ENCODE data around the gene COL10A1. TPM values are rescaled to one million over a fixed set of nuclear protein-coding genes. Genes with fewer than 3 reads are reported as not detected.

COL10A1 gene
- total RNA-seq, 2 donors from 2014 or later: not detected

DNA sequence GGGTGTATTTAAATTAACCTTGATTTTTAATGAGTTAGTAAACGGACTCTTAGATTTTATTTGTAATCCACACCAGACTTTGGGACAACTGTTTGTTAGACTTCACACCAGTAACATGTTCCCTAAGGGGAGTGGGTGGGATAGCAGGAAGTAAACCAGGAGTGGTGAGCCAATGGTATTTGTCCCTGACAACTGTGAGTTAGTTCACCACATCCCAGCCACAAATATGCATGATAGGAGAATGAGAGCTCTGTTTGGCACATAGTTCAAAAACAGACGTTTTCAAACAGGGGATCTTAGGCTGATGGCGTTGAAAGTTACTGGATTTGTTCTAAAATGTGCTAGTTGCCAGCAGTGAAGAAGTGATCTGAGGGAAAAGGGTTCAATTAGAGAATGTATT lies 18.7 kb upstream of the COL10A1 start:
- Histone ChIP-seq H3K4me3 (no peak overlapping the region), H3K36me3 (no peaks in the 10 kb centered on the region), H3K27ac (no peak overlapping the region), H3K9ac (ENCODE audit: low read depth in 2 of 2, low read length in 2 of 2) (no peak overlapping the region), H3K9me3 (no peaks in the 10 kb centered on the region), H3K4me1 (no peaks in the 10 kb centered on the region), H3K27me3 (no peaks in the 10 kb centered on the region)
- intact Hi-C loops (cut with DNase I): no loop called here
- TF ChIP-seq, protein P1, sequence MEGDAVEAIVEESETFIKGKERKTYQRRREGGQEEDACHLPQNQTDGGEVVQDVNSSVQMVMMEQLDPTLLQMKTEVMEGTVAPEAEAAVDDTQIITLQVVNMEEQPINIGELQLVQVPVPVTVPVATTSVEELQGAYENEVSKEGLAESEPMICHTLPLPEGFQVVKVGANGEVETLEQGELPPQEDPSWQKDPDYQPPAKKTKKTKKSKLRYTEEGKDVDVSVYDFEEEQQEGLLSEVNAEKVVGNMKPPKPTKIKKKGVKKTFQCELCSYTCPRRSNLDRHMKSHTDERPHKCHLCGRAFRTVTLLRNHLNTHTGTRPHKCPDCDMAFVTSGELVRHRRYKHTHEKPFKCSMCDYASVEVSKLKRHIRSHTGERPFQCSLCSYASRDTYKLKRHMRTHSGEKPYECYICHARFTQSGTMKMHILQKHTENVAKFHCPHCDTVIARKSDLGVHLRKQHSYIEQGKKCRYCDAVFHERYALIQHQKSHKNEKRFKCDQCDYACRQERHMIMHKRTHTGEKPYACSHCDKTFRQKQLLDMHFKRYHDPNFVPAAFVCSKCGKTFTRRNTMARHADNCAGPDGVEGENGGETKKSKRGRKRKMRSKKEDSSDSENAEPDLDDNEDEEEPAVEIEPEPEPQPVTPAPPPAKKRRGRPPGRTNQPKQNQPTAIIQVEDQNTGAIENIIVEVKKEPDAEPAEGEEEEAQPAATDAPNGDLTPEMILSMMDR (IDR thresholded peaks at IDR 0.05): no peak
- DNase-seq: no peak

- TF ChIP-seq, protein P1 (IDR thresholded peaks at IDR 0.05): no peak
- Histone ChIP-seq H3K9me3 (no peaks in the 10 kb centered on the region), H3K27me3 (no peaks in the 10 kb centered on the region), H3K36me3 (no peaks in the 10 kb centered on the region), H3K27ac (no peak overlapping the region), H3K4me3 (no peak overlapping the region), H3K9ac (ENCODE audit: low read depth in 2 of 2, low read length in 2 of 2) (no peak overlapping the region), H3K4me1 (no peaks in the 10 kb centered on the region)
- intact Hi-C loops (cut with DNase I): no loop called here
- no peak for DNase-seq
Measured at GRCh38 chr6:116139917-116140316, 14.0 kb upstream of the COL10A1 start.

- no peak overlapping the region for H3K27ac ChIP-seq
Measured at GRCh38 chr6:116136933-116137340, 11.0 kb upstream of the COL10A1 start.

DNA sequence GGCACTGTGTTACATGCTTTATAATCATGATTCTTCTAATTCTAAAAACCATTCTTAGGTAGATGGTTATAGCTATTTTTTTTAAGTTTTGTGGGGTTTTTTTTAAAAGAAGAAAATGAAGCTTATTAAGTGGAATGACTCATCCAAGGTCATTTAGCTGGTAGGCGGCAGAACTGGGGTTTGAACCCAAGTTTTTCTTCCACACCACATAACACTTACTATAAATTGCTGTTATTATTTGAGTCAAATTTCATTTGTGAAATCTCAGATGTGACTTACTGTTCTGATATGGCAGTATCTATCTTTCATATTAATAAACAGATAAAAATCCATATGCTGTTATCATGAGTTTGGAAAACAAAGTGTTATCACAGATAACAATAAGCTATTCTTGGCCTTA lies 10.4 kb upstream of the COL10A1 start:
- no peak overlapping the region for H3K9ac ChIP-seq (ENCODE audit: low read depth in 2 of 2, low read length in 2 of 2)
- intact Hi-C loops (cut with DNase I): no loop called here

More at GRCh38 chr6:116136933-116137340, 11.0 kb upstream of the COL10A1 start:
- H3K4me1 ChIP-seq: no peaks in the 10 kb centered on the region
- H3K4me3 ChIP-seq: no peak overlapping the region
- intact Hi-C loops (cut with DNase I): no loop called here
- no peaks in the 10 kb centered on the region for H3K36me3 ChIP-seq
- H3K27me3 ChIP-seq: no peaks in the 10 kb centered on the region
- H3K9me3 ChIP-seq: no peaks in the 10 kb centered on the region
- TF ChIP-seq, protein P1 (IDR thresholded peaks at IDR 0.05): no peak
- DNase-seq: no peak
- H3K9ac ChIP-seq (ENCODE audit: low read depth in 2 of 2, low read length in 2 of 2): no peak overlapping the region

GRCh38 chr6:116133453-116133852 lies 7.5 kb upstream of the COL10A1 start:
- H3K4me1 ChIP-seq: no peaks in the 10 kb centered on the region
- H3K9ac ChIP-seq (ENCODE audit: low read depth in 2 of 2, low read length in 2 of 2): no peak overlapping the region
- no peak overlapping the region for H3K4me3 ChIP-seq
- no peaks in the 10 kb centered on the region for H3K27me3 ChIP-seq
- TF ChIP-seq, protein P1 (IDR thresholded peaks at IDR 0.05): no peak
- H3K27ac ChIP-seq: no peak overlapping the region
- DNase-seq: no peak
- no peaks in the 10 kb centered on the region for H3K9me3 ChIP-seq
- intact Hi-C loops (cut with DNase I): no loop called here
- no peaks in the 10 kb centered on the region for H3K36me3 ChIP-seq

More for the DNA sequence above, 10.4 kb upstream of the COL10A1 start:
- DNase-seq: no peak
- H3K27ac ChIP-seq: no peak overlapping the region
- H3K9me3 ChIP-seq: no peaks in the 10 kb centered on the region
- H3K27me3 ChIP-seq: no peaks in the 10 kb centered on the region
- no peaks in the 10 kb centered on the region for H3K4me1 ChIP-seq
- no peaks in the 10 kb centered on the region for H3K36me3 ChIP-seq
- TF ChIP-seq, protein P1 (IDR thresholded peaks at IDR 0.05): no peak
- H3K4me3 ChIP-seq: no peak overlapping the region

Data from colonic mucosa (tissue), 4 donors.